Measurements from ENCODE around the gene SLC2A14.
A peak's percentile ranks its signal among the peaks of the same experiment; 100 is the strongest.
"Not testable (repeated sequence)": the region's sequence is repeated elsewhere in the genome, so short reads cannot be mapped to it uniquely, and the experiment has no call there.

SLC2A14 gene

GRCh38 chr12:7872566-7873319 lies at the start of gene SLC2A14:
TSS of gene SLC2A14 (minus strand) at chr12:7872915. CDS start at chr12:7869880, 3,035 bp downstream.
- in situ Hi-C loops (cut with HindIII; ENCODE audit: low pct_unique_long_range_greater_than_20kb, low sequenced_read_pairs) = no loop called here
- DNase-seq (ENCODE audit: low read depth in 1 of 2, low spot score in 1 of 2) = no peak
- no peak for TF ChIP-seq JUND (IDR thresholded peaks at IDR 0.05; ENCODE audit: low read depth)

DNA sequence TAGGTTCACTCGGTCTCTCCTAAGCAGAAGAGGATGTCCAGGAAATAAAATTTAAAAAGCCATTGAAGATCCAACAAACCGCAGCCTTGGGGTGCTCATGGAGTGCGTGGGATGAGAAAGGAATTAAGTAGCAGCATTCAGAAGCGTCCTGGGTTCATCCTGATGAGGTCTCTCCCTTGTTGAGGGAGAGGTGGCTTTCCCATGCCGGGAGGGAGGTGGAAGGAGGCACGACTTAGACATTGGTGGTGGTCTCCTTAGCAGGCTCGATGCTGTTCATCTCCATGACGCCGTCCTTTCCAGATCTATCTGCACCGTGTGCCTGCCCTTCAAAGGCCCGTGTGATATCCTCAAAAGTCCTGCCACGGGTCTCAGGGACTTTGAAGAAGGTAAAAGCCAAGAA lies 48.5 kb upstream of the SLC2A14 start:
- in situ Hi-C loops (cut with HindIII; ENCODE audit: low pct_unique_long_range_greater_than_20kb, low sequenced_read_pairs); DNase-seq (ENCODE audit: low read depth in 1 of 2, low spot score in 1 of 2): not testable (repeated sequence)

DNA sequence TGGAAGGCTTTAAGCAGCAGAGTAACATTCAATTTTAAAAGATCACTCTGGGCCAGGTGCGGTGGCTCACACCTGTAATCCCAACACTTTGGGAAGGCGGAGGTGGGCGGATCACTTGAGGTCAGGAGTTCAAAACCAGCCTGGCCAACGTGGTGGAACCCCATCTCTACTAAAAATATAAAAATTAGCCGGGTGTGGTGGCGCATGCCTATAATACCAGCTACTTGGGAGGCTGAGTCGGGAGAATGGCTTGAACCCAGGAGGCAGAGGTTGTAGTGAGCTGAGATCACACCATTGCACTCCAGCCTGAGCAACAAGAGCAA lies 45.5 kb upstream of the SLC2A14 start:
- DNase-seq (ENCODE audit: low read depth in 1 of 2, low spot score in 1 of 2); in situ Hi-C loops (cut with HindIII; ENCODE audit: low pct_unique_long_range_greater_than_20kb, low sequenced_read_pairs): not testable (repeated sequence)

DNA sequence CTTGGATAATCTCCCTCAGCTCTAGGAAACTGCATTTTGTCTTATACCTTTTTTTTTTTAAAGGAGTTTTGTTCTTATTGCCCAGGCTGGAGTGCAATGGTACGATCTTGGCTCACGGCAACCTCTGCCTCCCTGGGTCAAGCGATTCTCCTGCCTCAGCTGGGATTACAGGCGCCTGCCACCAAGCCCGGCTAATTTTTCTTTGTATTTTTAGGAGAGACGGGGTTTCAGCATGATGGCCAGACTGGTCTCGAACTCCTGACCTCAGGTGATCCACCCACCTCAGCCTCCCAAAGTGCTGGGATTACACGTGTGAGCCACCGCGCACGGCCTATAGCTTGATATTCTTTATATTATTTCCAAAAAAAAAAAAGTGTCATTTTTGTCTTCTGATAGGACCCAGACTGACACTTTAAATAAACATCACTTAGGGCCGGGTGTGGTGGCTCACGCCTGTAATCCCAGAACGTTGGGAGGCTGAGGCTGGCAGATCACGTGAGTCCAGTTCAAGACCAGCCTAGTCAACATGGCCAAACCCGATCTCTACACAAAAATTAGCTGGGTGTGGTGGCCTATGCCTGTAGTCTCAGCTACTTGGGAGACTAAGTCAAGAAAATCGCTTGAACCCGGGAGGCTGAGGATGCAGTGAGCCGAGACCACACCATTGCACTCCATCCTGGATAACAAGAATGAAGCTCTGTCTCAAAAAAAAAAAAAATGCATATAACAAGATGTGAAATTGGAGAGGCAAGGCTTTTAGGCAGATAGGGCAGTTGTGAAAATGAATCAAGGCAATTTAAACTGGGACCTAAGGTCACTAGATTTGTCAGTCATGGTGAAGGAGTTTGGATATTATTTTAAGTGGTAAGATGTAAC lies 44.9 kb upstream of the SLC2A14 start:
- DNase-seq (ENCODE audit: low read depth in 1 of 2, low spot score in 1 of 2) = no peak
- in situ Hi-C loops (cut with HindIII; ENCODE audit: low pct_unique_long_range_greater_than_20kb, low sequenced_read_pairs) = no loop called here
- TF ChIP-seq JUND (IDR thresholded peaks at IDR 0.05; ENCODE audit: low read depth) = no peak

DNA sequence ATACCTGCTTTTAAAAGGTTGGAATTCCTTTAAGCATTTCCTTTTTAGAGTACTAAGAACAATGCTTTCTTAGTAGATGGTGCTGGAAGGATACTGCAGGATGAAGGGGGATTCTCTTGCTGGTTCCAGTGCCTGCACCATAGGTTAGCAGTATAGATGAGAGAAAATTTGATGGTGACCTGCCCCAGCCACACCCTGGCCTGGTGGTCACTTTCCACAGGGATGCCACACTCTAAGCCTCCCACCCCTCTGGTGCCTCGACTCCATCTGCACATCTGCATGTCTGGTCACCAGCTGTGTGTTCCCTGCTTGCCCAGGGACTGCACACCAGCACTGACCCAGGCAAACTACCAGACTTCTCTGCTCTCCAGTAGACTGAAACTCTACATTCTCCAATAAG lies 44.2 kb upstream of the SLC2A14 start:
- no peak for DNase-seq (ENCODE audit: low read depth in 1 of 2, low spot score in 1 of 2)

GRCh38 chr12:7915661-7916403 lies 43.1 kb upstream of the SLC2A14 start:
- DNase-seq (ENCODE audit: low read depth in 1 of 2, low spot score in 1 of 2) = no peak
- no peak for TF ChIP-seq JUND (IDR thresholded peaks at IDR 0.05; ENCODE audit: low read depth)
- in situ Hi-C loops (cut with HindIII; ENCODE audit: low pct_unique_long_range_greater_than_20kb, low sequenced_read_pairs) = no loop called here

More for the DNA sequence above, 44.2 kb upstream of the SLC2A14 start:
- in situ Hi-C loops (cut with HindIII; ENCODE audit: low pct_unique_long_range_greater_than_20kb, low sequenced_read_pairs) = no loop called here
- no peak for TF ChIP-seq JUND (IDR thresholded peaks at IDR 0.05; ENCODE audit: low read depth)

DNA sequence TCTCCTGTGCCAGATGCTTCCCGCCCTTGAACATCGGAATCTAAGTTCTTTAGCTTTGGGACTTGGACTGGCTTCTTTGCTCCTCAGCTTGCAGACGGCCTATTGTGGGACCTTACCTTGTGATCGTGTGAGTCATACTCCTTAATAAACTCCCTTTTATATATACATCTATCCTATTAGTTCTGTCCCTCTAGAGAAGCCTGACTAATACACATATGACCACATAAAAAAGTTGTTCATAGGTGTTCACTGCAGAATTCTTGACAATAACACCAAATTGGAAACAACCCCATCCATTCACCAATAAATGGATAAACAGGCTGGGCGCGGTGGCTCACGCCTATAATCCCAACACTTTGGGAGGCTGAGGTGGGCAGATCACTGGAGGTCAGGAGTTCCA lies 37.4 kb upstream of the SLC2A14 start:
- DNase-seq (ENCODE audit: low read depth in 1 of 2, low spot score in 1 of 2); in situ Hi-C loops (cut with HindIII; ENCODE audit: low pct_unique_long_range_greater_than_20kb, low sequenced_read_pairs): not testable (repeated sequence)

GRCh38 chr12:7907009-7907408 lies 34.3 kb upstream of the SLC2A14 start:
- in situ Hi-C loops (cut with HindIII; ENCODE audit: low pct_unique_long_range_greater_than_20kb, low sequenced_read_pairs) = no loop called here
- peak in 1 of 2 experiments; percentile 4 for DNase-seq (ENCODE audit: low read depth in 1 of 2, low spot score in 1 of 2)
- no peak for TF ChIP-seq JUND (IDR thresholded peaks at IDR 0.05; ENCODE audit: low read depth)

- DNase-seq (ENCODE audit: low read depth in 1 of 2, low spot score in 1 of 2); in situ Hi-C loops (cut with HindIII; ENCODE audit: low pct_unique_long_range_greater_than_20kb, low sequenced_read_pairs): not testable (repeated sequence)
Measured at GRCh38 chr12:7906303-7906702, 33.6 kb upstream of the SLC2A14 start.

- in situ Hi-C loops (cut with HindIII; ENCODE audit: low pct_unique_long_range_greater_than_20kb, low sequenced_read_pairs); DNase-seq (ENCODE audit: low read depth in 1 of 2, low spot score in 1 of 2): not testable (repeated sequence)
Measured at GRCh38 chr12:7905600-7906125, 32.9 kb upstream of the SLC2A14 start.

DNA sequence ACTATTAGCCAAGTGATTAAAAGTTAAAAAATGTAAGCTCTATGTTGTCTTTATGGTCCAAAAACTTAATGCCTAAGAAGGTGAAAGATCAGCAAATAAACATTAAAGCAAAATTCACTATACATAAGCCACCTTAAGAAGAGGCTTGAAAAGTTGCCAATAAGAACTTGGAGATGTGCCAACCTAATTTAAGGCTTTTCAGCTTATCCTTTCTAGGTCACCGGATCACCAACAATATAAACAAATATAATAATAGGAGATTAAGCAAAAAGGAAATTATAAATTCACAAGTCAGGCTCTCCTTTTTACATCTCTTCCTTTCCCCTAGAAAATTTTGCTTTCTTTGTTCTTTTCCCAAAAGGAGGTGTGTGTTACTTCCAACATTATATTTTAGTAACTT lies 32.4 kb upstream of the SLC2A14 start:
- in situ Hi-C loops (cut with HindIII; ENCODE audit: low pct_unique_long_range_greater_than_20kb, low sequenced_read_pairs) = no loop called here
- no peak for DNase-seq (ENCODE audit: low read depth in 1 of 2, low spot score in 1 of 2)
- TF ChIP-seq JUND (IDR thresholded peaks at IDR 0.05; ENCODE audit: low read depth) = no peak

DNA sequence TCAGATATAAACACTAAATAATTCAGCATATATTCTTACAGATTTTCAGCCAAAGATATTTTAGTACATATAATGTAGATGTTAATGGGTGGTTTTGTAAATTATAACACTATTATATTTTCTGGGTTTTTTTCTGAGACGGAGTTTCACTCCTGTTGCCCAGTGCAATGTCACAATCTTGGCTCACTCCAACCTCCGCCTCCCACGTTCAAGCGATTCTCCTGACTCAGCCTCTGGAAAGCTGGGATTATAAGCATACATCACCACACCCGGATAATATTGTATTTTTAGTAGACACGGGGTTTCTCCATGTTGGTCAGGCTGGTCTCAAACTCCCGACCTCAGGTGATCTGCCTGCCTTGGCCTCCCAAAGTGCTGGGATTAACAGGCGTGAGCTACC lies 29.7 kb upstream of the SLC2A14 start:
- DNase-seq (ENCODE audit: low read depth in 1 of 2, low spot score in 1 of 2); in situ Hi-C loops (cut with HindIII; ENCODE audit: low pct_unique_long_range_greater_than_20kb, low sequenced_read_pairs): not testable (repeated sequence)

DNA sequence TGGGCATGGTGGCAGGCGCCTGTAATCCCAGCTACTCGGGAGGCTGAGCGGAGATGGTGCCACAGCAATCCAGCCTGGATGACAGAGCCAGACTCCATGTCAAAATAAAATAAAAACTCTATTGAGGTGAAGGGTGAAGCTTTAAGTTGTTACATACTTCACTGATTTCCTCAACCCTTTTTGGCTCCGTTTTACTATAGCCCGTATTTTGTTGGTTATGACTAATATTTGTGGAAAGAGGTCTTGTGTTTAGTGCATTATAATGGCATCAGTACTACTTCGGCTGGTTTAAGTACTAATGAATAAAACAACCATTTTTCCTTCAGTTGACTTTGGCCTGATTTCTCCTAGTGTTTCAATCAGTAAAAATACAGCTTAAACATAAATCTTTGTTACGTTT lies 27.0 kb upstream of the SLC2A14 start:
- TF ChIP-seq JUND (IDR thresholded peaks at IDR 0.05; ENCODE audit: low read depth) = no peak
- in situ Hi-C loops (cut with HindIII; ENCODE audit: low pct_unique_long_range_greater_than_20kb, low sequenced_read_pairs) = no loop called here
- DNase-seq (ENCODE audit: low read depth in 1 of 2, low spot score in 1 of 2) = no peak

DNA sequence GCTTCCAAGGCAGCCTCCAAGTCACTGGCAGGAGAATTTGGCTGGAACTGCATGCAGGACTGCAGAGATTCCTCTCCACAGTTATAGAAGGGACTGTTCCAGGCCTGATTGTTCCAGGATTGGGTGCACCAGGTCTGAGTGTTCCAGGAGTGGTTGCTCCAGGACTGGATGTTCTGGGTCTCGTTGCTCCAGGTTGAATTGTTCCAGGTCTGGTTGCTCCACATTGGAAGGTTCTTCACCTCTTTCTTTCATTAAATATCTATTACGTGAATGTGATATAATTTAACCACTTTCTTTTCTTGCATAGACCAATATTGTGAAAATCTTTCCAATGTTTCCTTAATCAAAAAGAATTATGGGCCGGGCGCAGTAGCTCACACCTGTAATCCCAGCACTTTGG lies 24.0 kb upstream of the SLC2A14 start:
- DNase-seq (ENCODE audit: low read depth in 1 of 2, low spot score in 1 of 2); in situ Hi-C loops (cut with HindIII; ENCODE audit: low pct_unique_long_range_greater_than_20kb, low sequenced_read_pairs): not testable (repeated sequence)

All from T47D (cell line).